ENCODE data around the gene URB1.

URB1 gene

GRCh38 chr21:32300117-32300681 is 92.6 kb downstream of the URB1 start:
- no peak for DNase-seq (ENCODE audit: low read depth)
- no peak for TF ChIP-seq CTCF (IDR thresholded peaks at IDR 0.05; ENCODE audit: insufficient read depth, low read depth, low read length, missing control alignments)
- no peak overlapping the region for H3K4me3 ChIP-seq (ENCODE audit: low read depth, low read length)

- no peak for TF ChIP-seq CTCF (IDR thresholded peaks at IDR 0.05; ENCODE audit: insufficient read depth, low read depth, low read length, missing control alignments)
- no peak overlapping the region for H3K4me3 ChIP-seq (ENCODE audit: low read depth, low read length)
- DNase-seq (ENCODE audit: low read depth), result no peak
Observed at GRCh38 chr21:32299695-32300094, 93.1 kb downstream of the URB1 start.

GRCh38 chr21:32298658-32299081 is 94.1 kb downstream of the URB1 start, which contains the start of gene MRAP:
Gene MRAP (plus strand): TSS chr21:32298855. CDS start chr21:32298972, 117 bp downstream.
- no peak for DNase-seq (ENCODE audit: low read depth)
- no peak for TF ChIP-seq CTCF (IDR thresholded peaks at IDR 0.05; ENCODE audit: insufficient read depth, low read depth, low read length, missing control alignments)
- no peak within 1 kb of the TSS for H3K4me3 ChIP-seq (ENCODE audit: low read depth, low read length)

GRCh38 chr21:32298148-32298559 is 94.7 kb downstream of the URB1 start:
- DNase-seq (ENCODE audit: low read depth), result no peak
- H3K4me3 ChIP-seq (ENCODE audit: low read depth, low read length), result no peak overlapping the region
- TF ChIP-seq CTCF (IDR thresholded peaks at IDR 0.05; ENCODE audit: insufficient read depth, low read depth, low read length, missing control alignments), result no peak

- no peak for DNase-seq (ENCODE audit: low read depth)
- no peak for TF ChIP-seq CTCF (IDR thresholded peaks at IDR 0.05; ENCODE audit: insufficient read depth, low read depth, low read length, missing control alignments)
- no peak overlapping the region for H3K4me3 ChIP-seq (ENCODE audit: low read depth, low read length)
Observed at GRCh38 chr21:32297449-32297848, 95.4 kb downstream of the URB1 start.

GRCh38 chr21:32285476-32285875 is 107.3 kb downstream of the URB1 start:
- TF ChIP-seq CTCF (IDR thresholded peaks at IDR 0.05; ENCODE audit: insufficient read depth, low read depth, low read length, missing control alignments), result no peak
- no peak overlapping the region for H3K4me3 ChIP-seq (ENCODE audit: low read depth, low read length)

GRCh38 chr21:32282992-32283391 is 109.8 kb downstream of the URB1 start:
- H3K4me3 ChIP-seq (ENCODE audit: low read depth, low read length), result no peak overlapping the region
- DNase-seq (ENCODE audit: low read depth), result no peak
- TF ChIP-seq CTCF (IDR thresholded peaks at IDR 0.05; ENCODE audit: insufficient read depth, low read depth, low read length, missing control alignments), result no peak

More at GRCh38 chr21:32285476-32285875, 107.3 kb downstream of the URB1 start:
- no peak for DNase-seq (ENCODE audit: low read depth)
